PC-3 (cell line): Measurements from ENCODE around the gene JCHAIN. TPM values are rescaled to one million over a fixed set of nuclear protein-coding genes. Genes with fewer than 3 reads are reported as not detected.

Experiments
- ATAC-seq: fragments of 200-7000 bp; cut with Tn5 transposase; 2 replicates; pipeline ENCODE4 v1.9.1; 2020; ENCODE audit warnings: mild to moderate bottlenecking, moderate library complexity
- BruUV-seq: library from RNA; stranded (reverse); fragments of 400-500 nt; replicated peaks from 2 replicates; lab custom pipeline; 2021; lab: Mats Ljungman, UMichigan
- CTCF ChIA-PET: fragments of 300-600 bp; sonication (Branson Sonifier 250); formaldehyde crosslinking; loops from one replicate; lab custom pipeline; 2022; ENCODE audit warnings: antibody characterized with exemption; lab: Charles Lee
- POLR2A ChIA-PET: fragments of 300-600 bp; sonication (Branson Sonifier 250); formaldehyde crosslinking; loops from one replicate; lab custom pipeline; 2022; ENCODE audit warnings: antibody characterized with exemption; ENCODE audit not compliant: unreplicated experiment; lab: Charles Lee
- DNase-seq: peaks from one replicate; pipeline ENCODE4 v3.0.0-alpha.2; 2015
- H2AFZ ChIP-seq: fragments of 300-600 bp; sonication (generic); 2 replicates; pipeline ENCODE4 v1.6.0; 2016; ENCODE audit warnings: antibody characterized with exemption, low read length
- H3F3A ChIP-seq: fragments of 300-600 bp; sonication (generic); one replicate; pipeline ENCODE4 v1.6.0; 2017; ENCODE audit warnings: antibody characterized with exemption, low read length, control low read depth, mild to moderate bottlenecking; ENCODE audit not compliant: unreplicated experiment
- H3K27ac ChIP-seq: fragments of 300-600 bp; sonication (generic); 2 replicates; pipeline ENCODE4 v1.5.1; 2016; ENCODE audit warnings: mild to moderate bottlenecking, low read length
- H3K27me3 ChIP-seq: fragments of 300-600 bp; sonication (generic); 2 replicates; pipeline ENCODE4 v1.6.1; 2016; ENCODE audit warnings: low read length, mixed read lengths
- H3K36me3 ChIP-seq: fragments of 300-600 bp; sonication (generic); 2 replicates; pipeline ENCODE4 v1.6.1; 2016; ENCODE audit warnings: low read depth, mixed run types, low read length, mixed read lengths
- H3K4me1 ChIP-seq: fragments of 300-600 bp; sonication (generic); 2 replicates; pipeline ENCODE4 v1.5.1; 2016; ENCODE audit warnings: low read length; ENCODE audit not compliant: insufficient read depth
- H3K4me2 ChIP-seq: fragments of 300-600 bp; sonication (generic); 2 replicates; pipeline ENCODE4 v1.6.0; 2016; ENCODE audit warnings: low read length
- H3K4me3 ChIP-seq: fragments of 300-600 bp; sonication (generic); 2 replicates; pipeline ENCODE4 v1.5.1; 2016; ENCODE audit warnings: mild to moderate bottlenecking, low read length, mixed read lengths
- H3K79me2 ChIP-seq: fragments of 300-600 bp; sonication (generic); 2 replicates; pipeline ENCODE4 v1.6.1; 2017; ENCODE audit warnings: low read length, mixed read lengths
- H3K9ac ChIP-seq: fragments of 300-600 bp; sonication (generic); 2 replicates; pipeline ENCODE4 v1.6.0; 2016; ENCODE audit warnings: mild to moderate bottlenecking, low read length
- H3K9me2 ChIP-seq: fragments of 300-600 bp; sonication (generic); replicated peaks from 2 replicates; pipeline ENCODE4 v1.6.1; 2016; ENCODE audit warnings: mixed run types, low read length, mixed read lengths
- H3K9me3 ChIP-seq: fragments of 300-600 bp; sonication (generic); 2 replicates; pipeline ENCODE4 v1.6.1; 2016; ENCODE audit warnings: low read length, mixed read lengths
- H4K20me1 ChIP-seq: fragments of 300-600 bp; sonication (generic); 2 replicates; pipeline ENCODE4 v1.6.1; 2016; ENCODE audit warnings: low read length, mixed read lengths
- EZH2 ChIP-seq: fragments of 300-600 bp; sonication (generic); IDR thresholded peaks from one replicate; pipeline ENCODE4 v1.6.1; 2017; ENCODE audit warnings: antibody characterized with exemption, mild to moderate bottlenecking, low read length; ENCODE audit not compliant: unreplicated experiment
- EZH2phosphoT487 ChIP-seq: fragments of 300-600 bp; sonication (generic); IDR thresholded peaks from 2 replicates; pipeline ENCODE4 v1.6.1; 2018; ENCODE audit warnings: mild to moderate bottlenecking, antibody characterized with exemption, low read length, borderline replicate concordance
- intact Hi-C: fragments of 100-400 bp; cut with micrococcal nuclease; formaldehyde crosslinking; loops from 2 replicates; pipeline ENCODE4 v1.9.0; 2023
- total RNA-seq: library from RNA; depleted of rRNA; stranded (reverse); fragments of >200 nt; gene quantifications from 2 replicates; pipeline ENCODE4 v1.2.3, GENCODE V29; 2014
- TF ChIP-seq, protein P1 (sequence below): fragments of 300-600 bp; sonication (generic); conservative IDR thresholded peaks from 2 replicates; pipeline ENCODE4 v1.5.1; 2017; ENCODE audit warnings: antibody characterized with exemption, low read depth, mild to moderate bottlenecking, low read length

The JCHAIN gene
- total RNA-seq, 1 experiment from 2014 or later, result not detected

GRCh38 chr4:70706044-70706461 is 39.7 kb upstream of the JCHAIN start:
- Histone ChIP-seq H3K27me3 (no peaks in the 10 kb centered on the region), H3K79me2 (peaks cover 48% of the 10 kb centered on the region), H3K9ac (peak overlapping the region; percentile 93), H3F3A (peaks cover 11% of the 10 kb centered on the region), H3K27ac (peak overlapping the region; percentile 78), H4K20me1 (no peaks in the 10 kb centered on the region), H3K4me3 (peak overlapping the region; percentile 83), H3K9me3 (no peaks in the 10 kb centered on the region), H3K36me3 (no peaks in the 10 kb centered on the region), H2AFZ (peak overlapping the region; percentile 81), H3K4me2 (peak overlapping the region; percentile 90), H3K9me2 (no peaks in the 10 kb centered on the region), H3K4me1 (peaks cover 31% of the 10 kb centered on the region)
- ATAC-seq, result no peak
- peak; percentile 37 for DNase-seq
- TF ChIP-seq, protein P1, sequence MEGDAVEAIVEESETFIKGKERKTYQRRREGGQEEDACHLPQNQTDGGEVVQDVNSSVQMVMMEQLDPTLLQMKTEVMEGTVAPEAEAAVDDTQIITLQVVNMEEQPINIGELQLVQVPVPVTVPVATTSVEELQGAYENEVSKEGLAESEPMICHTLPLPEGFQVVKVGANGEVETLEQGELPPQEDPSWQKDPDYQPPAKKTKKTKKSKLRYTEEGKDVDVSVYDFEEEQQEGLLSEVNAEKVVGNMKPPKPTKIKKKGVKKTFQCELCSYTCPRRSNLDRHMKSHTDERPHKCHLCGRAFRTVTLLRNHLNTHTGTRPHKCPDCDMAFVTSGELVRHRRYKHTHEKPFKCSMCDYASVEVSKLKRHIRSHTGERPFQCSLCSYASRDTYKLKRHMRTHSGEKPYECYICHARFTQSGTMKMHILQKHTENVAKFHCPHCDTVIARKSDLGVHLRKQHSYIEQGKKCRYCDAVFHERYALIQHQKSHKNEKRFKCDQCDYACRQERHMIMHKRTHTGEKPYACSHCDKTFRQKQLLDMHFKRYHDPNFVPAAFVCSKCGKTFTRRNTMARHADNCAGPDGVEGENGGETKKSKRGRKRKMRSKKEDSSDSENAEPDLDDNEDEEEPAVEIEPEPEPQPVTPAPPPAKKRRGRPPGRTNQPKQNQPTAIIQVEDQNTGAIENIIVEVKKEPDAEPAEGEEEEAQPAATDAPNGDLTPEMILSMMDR, result no peak
- TF ChIP-seq EZH2 (no peak), EZH2phosphoT487 (no peak)
- intact Hi-C loops, result loop anchor here (5.0 to 10.0 kb wide), 2 partner anchors 199 to 226 kb away; partner anchors contain the start of gene MOB1B
- ChIA-PET CTCF (interaction anchor here (0.6 to 1.2 kb wide), 3 partner anchors 9 to 54 kb away, joined by 3 read pairs; no protein-coding TSS in a partner anchor), POLR2A (interaction anchor here (0.6 kb wide), 1 partner anchor 135 kb away, joined by 3 read pairs; no protein-coding TSS in a partner anchor)
- BruUV-seq, result TSS peak; percentile 55

DNA sequence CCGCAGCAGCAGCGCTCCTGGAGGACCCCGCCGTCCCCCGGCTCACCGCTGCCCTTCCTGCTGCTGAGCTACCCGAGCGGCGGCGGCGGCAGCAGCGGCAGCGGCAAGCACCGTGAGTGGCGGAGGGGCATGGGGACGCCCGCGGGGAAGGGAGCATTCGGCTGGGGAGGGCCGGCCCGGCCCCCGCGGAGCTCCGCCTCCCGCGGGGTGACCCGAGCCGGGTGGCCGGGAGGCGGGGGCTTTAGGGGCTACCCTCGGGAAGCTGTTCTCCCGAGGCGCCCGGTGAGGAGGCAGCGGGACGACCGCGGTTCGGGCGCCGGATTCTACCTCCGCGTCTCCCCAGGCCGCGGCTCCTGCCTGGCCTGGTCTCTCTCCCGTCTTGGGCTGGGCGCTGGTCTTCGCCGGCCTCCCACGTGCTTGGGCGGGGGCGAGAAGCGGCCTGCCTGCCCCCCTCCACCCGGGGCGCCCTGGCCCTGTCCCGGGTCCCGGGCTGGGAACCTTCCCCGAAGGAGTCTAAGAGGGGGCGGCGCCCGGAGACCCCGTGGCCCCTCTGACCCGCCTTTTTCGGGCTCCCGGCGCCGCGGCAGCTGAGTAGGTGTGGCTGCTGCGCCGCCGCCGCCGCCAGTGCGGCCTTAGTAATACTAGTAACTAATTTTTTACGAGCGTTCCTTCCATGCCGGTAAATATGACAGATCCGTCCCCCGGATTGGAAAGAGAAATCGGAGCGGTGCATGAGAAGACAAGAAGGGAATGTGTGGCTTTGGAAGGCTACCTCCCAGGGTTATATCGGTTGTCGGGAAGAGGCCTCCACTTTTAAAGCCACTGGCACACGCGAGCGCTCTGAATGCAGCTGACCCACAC is 39.1 kb upstream of the JCHAIN start:
- Histone ChIP-seq H3K4me3 (peak overlapping the region; percentile 83), H3K4me1 (peaks cover 31% of the 10 kb centered on the region), H3K9me3 (no peaks in the 10 kb centered on the region), H3K27ac (peak overlapping the region; percentile 78), H3K79me2 (peaks cover 45% of the 10 kb centered on the region), H3F3A (peaks cover 11% of the 10 kb centered on the region), H3K9me2 (no peaks in the 10 kb centered on the region), H2AFZ (peak overlapping the region; percentile 81), H3K4me2 (peak overlapping the region; percentile 90), H3K36me3 (no peaks in the 10 kb centered on the region), H3K9ac (peak overlapping the region; percentile 93), H4K20me1 (no peaks in the 10 kb centered on the region), H3K27me3 (no peaks in the 10 kb centered on the region)
- DNase-seq, result peak; percentile 88
- TF ChIP-seq EZH2phosphoT487, result no peak
- TF ChIP-seq EZH2, result no peak
- TF ChIP-seq, protein P1, result no peak
- intact Hi-C loops, result loop anchor here (2.0 to 10.0 kb wide), 4 partner anchors 53 to 227 kb away; partner anchors contain the start of genes GRSF1 and MOB1B
- ChIA-PET CTCF (interaction anchor here (0.6 to 1.0 kb wide), 3 partner anchors 8 to 54 kb away, joined by 3 read pairs; no protein-coding TSS in a partner anchor), POLR2A (interaction anchor here (0.5 to 0.6 kb wide), 3 partner anchors 37 to 782 kb away, joined by 3 to 6 read pairs (median 5); no protein-coding TSS in a partner anchor)
- ATAC-seq, result peak; percentile 52
- no TSS peak for BruUV-seq
